Measurements from ENCODE around the gene MDGA2. TPM values are rescaled to one million over a fixed set of nuclear protein-coding genes. Genes with fewer than 3 reads are reported as not detected.

MDGA2 gene
- total RNA-seq, 6 experiments from 2014 or later: 0.17 to 0.53 (median 0.27) TPM; not detected in 3

DNA sequence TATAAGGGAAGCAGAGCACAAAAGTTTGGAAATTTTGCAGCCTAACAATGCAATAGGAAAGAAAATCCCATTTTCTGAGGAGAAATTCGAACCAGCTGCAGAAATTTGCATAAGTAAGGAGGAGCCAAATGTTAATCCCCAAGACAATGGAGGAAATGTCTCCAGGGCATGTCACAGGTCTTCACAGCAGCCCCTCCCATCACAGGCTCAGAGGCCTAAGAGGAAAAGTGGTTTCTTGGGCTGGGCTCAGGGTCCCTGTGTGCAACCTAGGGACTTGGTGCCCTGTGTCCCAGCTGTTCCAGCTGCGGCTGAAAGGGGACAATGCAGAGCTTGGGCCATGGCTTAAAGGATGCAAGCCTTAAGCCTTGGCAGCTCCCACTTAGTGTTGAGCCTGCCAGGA is 190.0 kb downstream of the MDGA2 start:
- no peaks in the 10 kb centered on the region for H3K9me3 ChIP-seq
- intact Hi-C loops (cut with DNase I): no loop called here
- ATAC-seq (no peak), DNase-seq (no peak)
- no peaks in the 10 kb centered on the region for H3K4me1 ChIP-seq
- H3K27me3 ChIP-seq: no peaks in the 10 kb centered on the region
- TF ChIP-seq POLR2A (IDR thresholded peaks at IDR 0.05): no peak
- TF ChIP-seq, protein P1, sequence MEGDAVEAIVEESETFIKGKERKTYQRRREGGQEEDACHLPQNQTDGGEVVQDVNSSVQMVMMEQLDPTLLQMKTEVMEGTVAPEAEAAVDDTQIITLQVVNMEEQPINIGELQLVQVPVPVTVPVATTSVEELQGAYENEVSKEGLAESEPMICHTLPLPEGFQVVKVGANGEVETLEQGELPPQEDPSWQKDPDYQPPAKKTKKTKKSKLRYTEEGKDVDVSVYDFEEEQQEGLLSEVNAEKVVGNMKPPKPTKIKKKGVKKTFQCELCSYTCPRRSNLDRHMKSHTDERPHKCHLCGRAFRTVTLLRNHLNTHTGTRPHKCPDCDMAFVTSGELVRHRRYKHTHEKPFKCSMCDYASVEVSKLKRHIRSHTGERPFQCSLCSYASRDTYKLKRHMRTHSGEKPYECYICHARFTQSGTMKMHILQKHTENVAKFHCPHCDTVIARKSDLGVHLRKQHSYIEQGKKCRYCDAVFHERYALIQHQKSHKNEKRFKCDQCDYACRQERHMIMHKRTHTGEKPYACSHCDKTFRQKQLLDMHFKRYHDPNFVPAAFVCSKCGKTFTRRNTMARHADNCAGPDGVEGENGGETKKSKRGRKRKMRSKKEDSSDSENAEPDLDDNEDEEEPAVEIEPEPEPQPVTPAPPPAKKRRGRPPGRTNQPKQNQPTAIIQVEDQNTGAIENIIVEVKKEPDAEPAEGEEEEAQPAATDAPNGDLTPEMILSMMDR (IDR thresholded peaks at IDR 0.05): no peak
- WGBS (ENCODE audit: insufficient coverage, low coverage, low lambda C conversion rate, missing lambda C conversion rate): 67% methylated on average over 1 of the region's 2 CpGs
- H3K36me3 ChIP-seq: no peaks in the 10 kb centered on the region
- H3K27ac ChIP-seq: no peak overlapping the region
- no peak overlapping the region for H3K4me3 ChIP-seq

DNA sequence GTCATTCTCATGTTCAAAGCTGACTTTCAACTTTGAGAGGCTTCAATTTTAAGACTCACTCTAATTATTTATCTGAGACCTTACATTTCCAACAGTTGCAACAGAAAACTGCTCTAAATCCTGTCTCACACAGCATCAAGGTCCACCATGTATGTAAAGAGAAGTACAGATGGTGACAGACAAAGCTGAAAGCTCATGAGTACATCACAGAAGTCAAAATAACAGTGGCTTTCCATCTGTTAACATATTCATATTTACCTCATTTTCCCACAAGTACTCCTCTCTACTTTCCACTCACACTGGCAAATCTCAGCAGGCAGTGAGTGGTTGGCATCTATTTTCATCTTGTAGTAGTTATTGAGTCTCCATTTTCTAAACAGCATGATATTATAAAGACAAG is 192.0 kb downstream of the MDGA2 start:
- TF ChIP-seq, protein P1 (IDR thresholded peaks at IDR 0.05): no peak
- no peak for TF ChIP-seq POLR2A (IDR thresholded peaks at IDR 0.05)
- H3K36me3 ChIP-seq: no peaks in the 10 kb centered on the region
- H3K4me3 ChIP-seq: no peak overlapping the region
- no peaks in the 10 kb centered on the region for H3K9me3 ChIP-seq
- no peak for DNase-seq
- no peak for ATAC-seq
- H3K27ac ChIP-seq: no peak overlapping the region
- no peaks in the 10 kb centered on the region for H3K4me1 ChIP-seq
- intact Hi-C loops (cut with DNase I): no loop called here
- H3K27me3 ChIP-seq: no peaks in the 10 kb centered on the region

DNA sequence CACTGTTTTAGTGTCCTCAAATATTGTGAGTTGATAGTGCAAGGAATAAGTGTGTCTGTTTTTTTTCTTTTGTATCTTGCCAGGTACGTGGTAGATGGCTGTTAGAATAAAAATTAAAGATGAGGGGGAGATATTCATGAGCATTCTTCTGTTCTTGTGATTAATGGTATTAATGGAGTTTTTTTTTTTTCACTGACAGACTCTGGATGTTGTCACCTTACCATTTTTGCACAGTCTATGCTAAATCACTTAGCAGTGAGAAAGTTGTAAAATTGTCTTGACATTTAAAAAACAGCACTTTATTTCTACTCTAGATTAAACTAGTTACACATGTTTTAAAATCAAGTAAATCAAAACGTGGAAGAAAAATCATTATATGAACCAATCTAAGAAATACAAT is 204.3 kb downstream of the MDGA2 start:
- TF ChIP-seq, protein P1 (IDR thresholded peaks at IDR 0.05): no peak
- TF ChIP-seq POLR2A (IDR thresholded peaks at IDR 0.05): no peak
- WGBS (ENCODE audit: insufficient coverage, low coverage, low lambda C conversion rate, missing lambda C conversion rate): 30% methylated on average over 2 of the region's 2 CpGs
- Histone ChIP-seq H3K9me3 (no peaks in the 10 kb centered on the region), H3K36me3 (no peaks in the 10 kb centered on the region), H3K4me3 (no peak overlapping the region), H3K4me1 (no peaks in the 10 kb centered on the region), H3K27me3 (no peaks in the 10 kb centered on the region), H3K27ac (no peak overlapping the region)
- DNase-seq (no peak), ATAC-seq (no peak)
- intact Hi-C loops (cut with DNase I): no loop called here

DNA sequence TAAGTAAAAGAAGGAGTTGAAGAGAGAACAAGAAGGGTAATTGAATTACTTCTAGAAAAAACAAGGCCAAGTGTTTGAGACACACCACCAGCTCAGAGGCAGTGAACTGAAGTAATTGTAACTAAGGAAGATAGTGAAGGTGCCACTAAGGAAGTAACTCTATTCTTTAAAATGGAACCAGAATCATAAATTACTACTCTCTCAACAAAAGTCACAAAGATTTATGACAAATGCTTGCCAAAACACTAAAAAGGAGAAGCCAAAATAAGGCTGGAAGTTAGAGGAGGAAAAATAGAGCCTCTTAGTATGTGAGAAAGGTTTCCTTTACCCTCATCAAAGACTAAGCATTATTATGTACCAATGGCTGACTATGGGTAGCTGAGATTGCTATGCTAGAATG is 208.5 kb downstream of the MDGA2 start:
- Histone ChIP-seq H3K4me1 (no peaks in the 10 kb centered on the region), H3K27me3 (no peaks in the 10 kb centered on the region), H3K9me3 (no peaks in the 10 kb centered on the region), H3K36me3 (no peaks in the 10 kb centered on the region), H3K27ac (no peak overlapping the region), H3K4me3 (no peak overlapping the region)
- ATAC-seq: no peak
- no peak for TF ChIP-seq POLR2A (IDR thresholded peaks at IDR 0.05)
- TF ChIP-seq, protein P1 (IDR thresholded peaks at IDR 0.05): no peak
- intact Hi-C loops (cut with DNase I): no loop called here
- no peak for DNase-seq

DNA sequence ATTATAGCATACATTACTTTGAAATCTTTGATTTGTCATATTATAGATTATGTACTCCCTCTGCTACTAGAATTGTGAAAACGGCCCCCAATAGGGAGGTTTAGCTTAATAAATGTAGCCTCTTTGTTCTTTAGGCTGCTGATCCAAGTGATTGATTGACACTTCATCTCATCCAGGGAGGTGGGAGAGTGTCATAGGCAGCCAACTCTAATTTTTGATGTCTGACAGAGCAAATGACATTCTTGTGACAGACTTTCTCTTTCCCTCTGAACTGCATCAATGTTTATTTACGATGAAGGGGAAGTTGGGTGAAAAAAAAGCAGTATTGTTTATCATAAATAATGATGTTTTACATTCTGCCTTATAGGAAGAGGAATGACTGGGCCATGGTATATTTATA is 221.4 kb downstream of the MDGA2 start:
- Histone ChIP-seq H3K4me3 (no peak overlapping the region), H3K27ac (no peak overlapping the region), H3K4me1 (no peaks in the 10 kb centered on the region), H3K27me3 (no peaks in the 10 kb centered on the region), H3K36me3 (no peaks in the 10 kb centered on the region), H3K9me3 (no peaks in the 10 kb centered on the region)
- ATAC-seq (no peak), DNase-seq (no peak)
- intact Hi-C loops (cut with DNase I): no loop called here
- no peak for TF ChIP-seq POLR2A (IDR thresholded peaks at IDR 0.05)
- TF ChIP-seq, protein P1 (IDR thresholded peaks at IDR 0.05): no peak
- 34% methylated on average over 2 of the region's 2 CpGs for WGBS (ENCODE audit: insufficient coverage, low coverage, low lambda C conversion rate, missing lambda C conversion rate)

Data from right lobe of liver (tissue), 6 donors.